Immature natural killer cell (primary cell): Measurements from ENCODE around the gene HERPUD1. TPM values are rescaled to one million over a fixed set of nuclear protein-coding genes. Genes with fewer than 3 reads are reported as not detected.

Source experiments
- DNase-seq, 3 donors: peaks; one replicate each; pipeline ENCODE4 v3.0.0; 2022; ENCODE audit warnings: mixed read lengths in 1 of 3
- H3K27ac Mint-ChIP-seq, 6 donors: one replicate each; pipeline ENCODE4 v1.8.0; 2020; ENCODE audit warnings: mixed read lengths in 6 of 6, mild to moderate bottlenecking in 5 of 6, inconsistent platforms in 4 of 6, moderate library complexity in 3 of 6
- H3K27me3 Mint-ChIP-seq, 3 donors: one replicate each; pipeline ENCODE4 v1.8.0; 2020 to 2021; ENCODE audit warnings: low read depth in 3 of 3, mild to moderate bottlenecking in 3 of 3, mixed read lengths in 3 of 3, moderate library complexity in 3 of 3, inconsistent platforms in 1 of 3
- H3K36me3 Mint-ChIP-seq, 3 donors: one replicate each; pipeline ENCODE4 v1.8.0; 2020; ENCODE audit warnings: mixed read lengths in 3 of 3, inconsistent platforms in 2 of 3, mild to moderate bottlenecking in 2 of 3
- H3K4me1 Mint-ChIP-seq, 2 donors: one replicate each; pipeline ENCODE4 v1.8.0; 2020; ENCODE audit warnings: inconsistent platforms in 2 of 2, mild to moderate bottlenecking in 2 of 2, mixed read lengths in 2 of 2, moderate library complexity in 1 of 2
- H3K4me3 Mint-ChIP-seq, 5 donors: one replicate each; pipeline ENCODE4 v1.8.0; 2020; ENCODE audit warnings: mild to moderate bottlenecking in 5 of 5, mixed read lengths in 5 of 5, inconsistent platforms in 3 of 5, moderate library complexity in 3 of 5
- H3K9me3 Mint-ChIP-seq, 6 donors: one replicate each; pipeline ENCODE4 v1.8.0; 2020; ENCODE audit warnings: mild to moderate bottlenecking in 6 of 6, mixed read lengths in 6 of 6, inconsistent platforms in 4 of 6, moderate library complexity in 3 of 6
- polyA plus RNA-seq, 3 donors: library from polyadenylated mRNA; unstranded; fragments of 300-500 nt; fragmentation: Illumina TruSeq; gene quantifications; one replicate each; pipeline ENCODE4 v1.2.3, GENCODE V29; 2021

The HERPUD1 gene
- polyA plus RNA-seq, 3 donors from 2014 or later = 89.0 to 157 (median 120) TPM

DNA sequence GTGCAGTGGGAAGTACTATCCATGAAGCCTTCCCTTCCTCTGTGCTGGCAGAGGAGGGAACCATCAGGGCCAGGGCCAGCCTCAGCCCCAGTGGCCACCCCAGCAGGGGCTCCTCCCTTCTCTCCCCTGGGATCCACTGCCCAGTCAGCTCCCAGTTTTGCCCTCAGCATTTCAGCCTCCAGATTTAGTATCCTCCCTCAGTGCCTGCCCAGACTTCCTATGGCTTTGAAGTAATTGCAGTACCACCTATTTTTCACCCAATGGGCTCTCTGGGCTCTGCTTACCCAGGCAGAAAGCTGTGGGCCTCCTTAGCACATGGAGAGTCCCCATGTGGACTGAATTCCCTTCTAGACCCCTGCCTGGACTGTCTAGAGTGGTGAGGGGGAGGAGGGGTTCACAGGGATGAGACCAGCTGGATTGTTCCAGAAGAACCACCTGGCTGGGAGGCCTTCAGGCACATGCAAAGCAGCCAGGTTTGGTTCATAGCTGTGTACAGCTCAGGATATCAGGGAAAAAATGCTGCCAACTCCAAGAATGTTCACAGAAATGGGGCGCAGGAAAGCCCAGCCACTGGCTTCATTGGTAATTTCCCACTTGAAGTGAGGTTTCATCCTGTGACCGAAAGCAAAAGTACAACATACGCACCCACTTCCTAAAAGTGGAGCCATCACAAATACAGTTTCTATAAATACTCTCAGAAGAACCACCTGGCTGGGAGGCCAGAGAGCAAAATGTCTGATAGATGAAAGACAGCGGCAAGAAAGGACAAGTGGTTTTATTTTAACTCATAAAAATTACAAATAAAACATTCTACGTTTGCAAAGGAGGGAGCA is 15.2 kb upstream of the HERPUD1 start:
- DNase-seq = peak; percentile 16 to 39 (median 27)
- peak overlapping the region; percentile 6 to 79 (median 74) for H3K27ac Mint-ChIP-seq
- H3K9me3 Mint-ChIP-seq = no peaks in the 10 kb centered on the region
- peaks cover 12 to 14% of the 10 kb centered on the region in 2 donors for H3K4me1 Mint-ChIP-seq
- H3K4me3 Mint-ChIP-seq = peak overlapping the region in 4 of 5 donors; percentile 18 to 68 (median 42)
- peaks cover 0 to 4% (median 0%) of the 10 kb centered on the region in 3 donors for H3K36me3 Mint-ChIP-seq
- peaks cover 7 to 14% (median 9%) of the 10 kb centered on the region in 3 donors for H3K27me3 Mint-ChIP-seq

- no peak for DNase-seq
- no peaks in the 10 kb centered on the region for H3K9me3 Mint-ChIP-seq
- peaks cover 12 to 15% of the 10 kb centered on the region in 2 donors for H3K4me1 Mint-ChIP-seq
- H3K27ac Mint-ChIP-seq = no peak overlapping the region
- H3K27me3 Mint-ChIP-seq = peaks cover 4 to 13% (median 10%) of the 10 kb centered on the region in 3 donors
- peaks cover 0 to 4% (median 0%) of the 10 kb centered on the region in 3 donors for H3K36me3 Mint-ChIP-seq
- no peak overlapping the region for H3K4me3 Mint-ChIP-seq
Measured at GRCh38 chr16:56918467-56919012, 13.4 kb upstream of the HERPUD1 start.

- Mint-ChIP-seq H3K4me3 (no peak overlapping the region), H3K27ac (no peak overlapping the region), H3K36me3 (peaks cover 0 to 4% (median 0%) of the 10 kb centered on the region in 3 donors), H3K27me3 (peaks cover 4 to 15% (median 10%) of the 10 kb centered on the region in 3 donors), H3K9me3 (no peaks in the 10 kb centered on the region), H3K4me1 (peaks cover 16 to 22% of the 10 kb centered on the region in 2 donors)
- no peak for DNase-seq
Measured at GRCh38 chr16:56919099-56919800, 12.7 kb upstream of the HERPUD1 start.

DNA sequence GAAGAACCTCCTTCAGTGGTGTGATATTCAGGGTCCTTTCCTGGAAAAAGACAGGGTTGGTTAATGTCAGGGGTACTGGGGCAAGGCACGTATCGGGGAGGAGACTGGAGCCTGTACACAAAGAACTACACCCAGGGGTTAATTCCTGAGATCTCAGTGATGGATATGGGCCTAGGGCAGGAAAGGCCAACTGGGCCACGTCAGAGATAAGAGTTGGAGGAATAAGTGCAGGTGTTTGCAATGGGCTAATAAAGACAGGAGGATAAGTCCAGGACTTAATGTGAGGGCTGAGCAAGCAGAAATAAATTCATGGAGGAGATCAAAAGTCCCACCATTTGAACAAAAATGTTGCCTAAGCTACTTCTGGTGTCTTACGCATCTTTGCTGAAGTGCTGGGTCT is 10.4 kb upstream of the HERPUD1 start:
- DNase-seq = no peak
- no peaks in the 10 kb centered on the region for H3K9me3 Mint-ChIP-seq
- H3K4me3 Mint-ChIP-seq = no peak overlapping the region
- no peak overlapping the region for H3K27ac Mint-ChIP-seq
- H3K4me1 Mint-ChIP-seq = peaks cover 20 to 31% of the 10 kb centered on the region in 2 donors
- H3K27me3 Mint-ChIP-seq = peaks cover 5 to 18% (median 10%) of the 10 kb centered on the region in 3 donors
- peaks cover 0 to 4% (median 0%) of the 10 kb centered on the region in 3 donors for H3K36me3 Mint-ChIP-seq

DNA sequence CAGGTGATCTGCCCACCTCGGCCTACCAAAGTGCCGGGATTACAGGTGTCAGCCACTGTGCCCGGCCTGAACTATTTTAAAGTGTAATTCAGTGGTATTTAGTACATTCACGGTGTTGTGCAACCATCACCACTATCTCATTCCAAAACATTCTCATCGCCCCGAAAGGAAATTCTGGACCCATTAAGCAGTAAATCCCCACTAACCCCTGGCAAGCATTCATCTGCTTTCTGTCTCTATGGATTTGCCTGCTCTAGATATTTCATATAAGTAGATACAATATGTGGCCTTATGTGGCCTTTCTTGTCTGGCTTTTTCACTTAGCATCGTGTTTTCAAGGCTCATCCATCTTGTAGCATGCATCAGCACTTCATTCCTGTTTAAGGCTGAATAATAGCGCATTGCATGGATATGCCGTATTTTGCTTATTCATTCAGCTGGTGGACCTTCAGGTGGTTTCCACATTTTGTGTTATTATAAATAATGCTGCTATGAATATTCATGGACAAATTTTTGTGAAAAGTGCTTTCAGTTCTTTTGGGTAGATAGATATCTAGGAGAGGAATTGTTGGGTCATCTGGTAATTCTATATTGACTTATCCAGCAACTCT is 8.4 kb upstream of the HERPUD1 start:
- Mint-ChIP-seq H3K4me1 (peaks cover 9 to 19% of the 10 kb centered on the region in 2 donors), H3K9me3 (no peaks in the 10 kb centered on the region), H3K27me3 (peaks cover 5 to 14% (median 6%) of the 10 kb centered on the region in 3 donors), H3K4me3 (no peak overlapping the region), H3K36me3 (no peaks in the 10 kb centered on the region), H3K27ac (no peak overlapping the region)
- DNase-seq = no peak

DNA sequence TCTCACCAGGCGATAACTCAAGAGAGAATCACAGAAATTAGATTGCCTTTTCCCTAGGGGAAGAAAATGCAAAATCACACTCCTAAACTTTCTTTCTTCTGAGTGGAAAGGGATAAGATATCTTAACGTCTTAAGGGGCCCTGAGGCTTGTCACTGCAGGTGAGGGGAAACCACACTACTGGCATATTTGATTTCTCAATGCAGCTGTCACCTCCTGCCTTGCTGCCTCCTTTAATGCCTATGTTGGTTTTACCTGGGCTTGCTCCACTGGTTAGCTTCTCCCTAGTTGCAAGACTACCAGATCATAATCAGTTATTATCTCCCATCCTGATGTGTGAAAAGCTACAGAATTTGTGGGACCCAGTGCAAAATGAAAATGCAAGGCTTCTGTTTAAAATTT is 4.5 kb upstream of the HERPUD1 start:
- H3K4me3 Mint-ChIP-seq = no peak overlapping the region
- no peaks in the 10 kb centered on the region for H3K9me3 Mint-ChIP-seq
- H3K36me3 Mint-ChIP-seq = no peaks in the 10 kb centered on the region
- no peak overlapping the region for H3K27ac Mint-ChIP-seq
- peaks cover 9 to 20% (median 13%) of the 10 kb centered on the region in 3 donors for H3K27me3 Mint-ChIP-seq
- DNase-seq = no peak
- peaks cover 14 to 29% of the 10 kb centered on the region in 2 donors for H3K4me1 Mint-ChIP-seq

GRCh38 chr16:56929639-56930038 is 2.3 kb upstream of the HERPUD1 start:
- Mint-ChIP-seq H3K36me3 (no peaks in the 10 kb centered on the region), H3K9me3 (no peaks in the 10 kb centered on the region), H3K4me1 (peaks cover 25 to 36% of the 10 kb centered on the region in 2 donors), H3K27me3 (peaks cover 19 to 23% (median 19%) of the 10 kb centered on the region in 3 donors), H3K4me3 (no peak overlapping the region), H3K27ac (no peak overlapping the region)
- no peak for DNase-seq

GRCh38 chr16:56930486-56931270 is 1.3 kb upstream of the HERPUD1 start:
- DNase-seq = no peak
- H3K4me1 Mint-ChIP-seq = peaks cover 34 to 40% of the 10 kb centered on the region in 2 donors
- no peaks in the 10 kb centered on the region for H3K9me3 Mint-ChIP-seq
- H3K4me3 Mint-ChIP-seq = peak overlapping the region; percentile 97 to 98 (median 98)
- peaks cover 0 to 9% (median 4%) of the 10 kb centered on the region in 3 donors for H3K36me3 Mint-ChIP-seq
- peak overlapping the region; percentile 89 to 98 (median 96) for H3K27ac Mint-ChIP-seq
- H3K27me3 Mint-ChIP-seq = peaks cover 18 to 21% (median 19%) of the 10 kb centered on the region in 3 donors

GRCh38 chr16:56931271-56931891 is 561 bp upstream of the HERPUD1 start:
- Mint-ChIP-seq H3K4me3 (peak overlapping the region; percentile 97 to 98 (median 98)), H3K9me3 (no peaks in the 10 kb centered on the region), H3K27ac (peak overlapping the region; percentile 89 to 98 (median 96)), H3K4me1 (peaks cover 36 to 45% of the 10 kb centered on the region in 2 donors), H3K27me3 (peaks cover 18 to 19% (median 18%) of the 10 kb centered on the region in 3 donors), H3K36me3 (peaks cover 0 to 9% (median 8%) of the 10 kb centered on the region in 3 donors)
- DNase-seq = no peak

DNA sequence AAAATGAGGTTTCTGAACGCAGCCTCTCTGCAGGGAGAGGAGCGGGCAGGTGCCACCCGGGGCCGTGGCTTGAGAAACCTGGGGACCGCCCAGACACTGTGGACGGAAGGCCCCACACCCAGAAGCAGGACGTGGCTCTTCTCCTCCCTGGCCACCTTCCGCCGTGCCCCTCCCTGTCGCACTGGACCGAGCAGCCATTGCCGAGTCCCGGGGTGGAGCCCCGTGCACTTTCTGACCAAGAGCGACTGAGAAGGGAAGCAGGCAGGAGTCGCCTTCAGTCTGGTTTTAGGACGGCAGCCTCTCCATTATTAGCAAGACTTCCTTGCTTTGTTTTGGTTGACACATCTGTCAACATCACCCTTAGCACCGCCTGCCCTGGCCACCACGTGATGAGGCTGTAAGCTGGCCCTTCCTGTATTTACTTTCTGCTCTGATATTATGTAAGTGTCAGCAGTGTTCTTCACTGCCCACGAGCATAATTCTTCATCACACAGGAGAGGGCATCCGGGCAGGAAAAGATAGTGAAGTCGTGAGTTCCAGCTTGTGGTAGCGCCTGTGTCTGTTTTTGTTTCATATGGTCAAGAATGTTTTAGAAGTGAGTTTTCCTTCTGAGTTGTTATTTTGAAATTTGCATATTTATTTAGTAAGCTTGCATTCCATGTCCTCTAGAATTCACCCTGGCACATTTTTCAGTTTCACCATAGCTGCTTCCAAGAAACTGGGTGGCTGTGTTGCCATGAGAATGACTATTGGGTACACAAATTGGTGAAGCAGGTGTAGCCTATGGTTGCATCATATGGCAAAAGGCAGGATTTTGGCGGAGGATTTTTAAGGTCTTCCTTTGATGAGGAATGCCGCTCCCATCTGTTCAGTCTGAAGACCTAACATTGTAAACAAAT is 1.0 kb downstream of the HERPUD1 start:
- no peaks in the 10 kb centered on the region for H3K9me3 Mint-ChIP-seq
- H3K4me1 Mint-ChIP-seq = peaks cover 44 to 61% of the 10 kb centered on the region in 2 donors
- peaks cover 0 to 23% (median 21%) of the 10 kb centered on the region in 3 donors for H3K36me3 Mint-ChIP-seq
- peak; percentile 57 to 60 (median 57) for DNase-seq
- H3K27me3 Mint-ChIP-seq = peaks cover 18 to 19% (median 18%) of the 10 kb centered on the region in 3 donors
- peak overlapping the region; percentile 97 to 98 (median 98) for H3K4me3 Mint-ChIP-seq
- peak overlapping the region; percentile 95 to 98 (median 97) for H3K27ac Mint-ChIP-seq

GRCh38 chr16:56933828-56934598 is 2.1 kb downstream of the HERPUD1 start:
- Mint-ChIP-seq H3K4me1 (peaks cover 52 to 71% of the 10 kb centered on the region in 2 donors), H3K27me3 (peaks cover 18 to 19% (median 18%) of the 10 kb centered on the region in 3 donors), H3K4me3 (peak overlapping the region; percentile 97 to 98 (median 98)), H3K36me3 (peaks cover under 1 to 32% (median 28%) of the 10 kb centered on the region in 3 donors), H3K27ac (peak overlapping the region; percentile 85 to 97 (median 97)), H3K9me3 (no peaks in the 10 kb centered on the region)
- no peak for DNase-seq
